SK-N-SH treated with all-trans-retinoic acid at 6 μM for 48 hours (cell line): Measurements from ENCODE around the gene SLC1A6.

Source experiments
- BACH2 ChIP-seq: fragments of 250-450 bp; sonication (Bioruptor Pico); IDR thresholded peaks from 2 replicates; pipeline ENCODE4 v1.9.0; 2021; ENCODE audit warnings: mild to moderate bottlenecking, borderline replicate concordance
- ESRRG ChIP-seq: fragments of 250-450 bp; sonication (Bioruptor Pico); IDR thresholded peaks from 2 replicates; pipeline ENCODE4 v1.6.1; 2021; ENCODE audit warnings: mild to moderate bottlenecking
- ISL1 ChIP-seq: fragments of 250-450 bp; sonication (Bioruptor Pico); IDR thresholded peaks from 2 replicates; pipeline ENCODE4 v2.1.2; 2022; ENCODE audit warnings: mild to moderate bottlenecking, moderate library complexity
- PPARA ChIP-seq: fragments of 250-450 bp; sonication (Bioruptor Pico); IDR thresholded peaks from 2 replicates; pipeline ENCODE4 v1.5.0; 2020; ENCODE audit warnings: mild to moderate bottlenecking, borderline replicate concordance
- ZNF565 ChIP-seq: fragments of 450-650 bp; formaldehyde crosslinking; conservative IDR thresholded peaks from 2 replicates; pipeline ENCODE4 v1.5.0; 2020; ENCODE audit warnings: low read depth, mild to moderate bottlenecking, moderate library complexity

DNA sequence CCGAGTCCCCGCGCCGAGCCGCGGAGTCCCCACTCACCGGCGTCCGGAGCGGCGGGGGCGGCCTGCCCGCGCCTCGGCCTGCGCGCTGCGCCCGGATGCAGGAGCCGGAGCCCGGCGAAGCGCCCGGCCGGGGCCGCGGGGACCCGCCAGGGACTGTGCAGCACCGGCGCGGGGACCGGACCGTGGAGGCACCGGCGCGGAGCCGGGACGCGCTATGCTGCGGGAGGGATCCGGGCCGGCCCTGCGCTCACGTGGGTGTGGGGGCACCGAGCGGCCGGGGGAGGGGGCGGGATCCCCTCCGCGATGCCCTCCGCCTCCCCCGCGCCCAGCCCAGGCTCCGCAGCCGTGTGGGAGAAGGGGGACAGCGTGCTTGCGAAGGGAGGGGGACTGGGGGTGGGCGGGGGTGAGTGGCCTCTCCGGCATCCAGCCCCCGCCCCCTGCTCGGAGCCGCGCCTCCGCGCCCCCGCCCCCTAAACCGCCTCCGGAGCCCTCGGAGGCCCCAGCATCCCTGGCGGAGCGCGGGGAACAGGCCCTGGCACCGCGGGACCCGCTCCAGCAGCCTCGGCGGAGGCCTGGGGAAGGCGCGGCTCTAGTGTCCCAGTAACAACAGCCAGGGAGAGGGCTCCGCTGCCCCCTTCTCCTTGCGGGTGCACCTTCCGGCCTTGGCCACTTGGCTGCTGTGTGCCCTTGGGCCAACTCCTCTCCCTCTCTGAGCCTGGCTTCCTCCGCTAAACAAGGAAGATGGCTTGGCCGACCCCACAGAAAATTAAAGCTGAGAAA lies at the start of gene SLC1A6:
- TF ChIP-seq ISL1 (CRISPR knock-in tag) (no peak), ZNF565 (CRISPR knock-in tag) (no peak), ESRRG (CRISPR knock-in tag) (no peak), BACH2 (CRISPR knock-in tag) (no peak), PPARA (CRISPR knock-in tag) (no peak)
